Activated T-helper 1 cell treated with anti-CD3 and anti-CD28 coated beads, Interleukin-12 subunit alpha, Interleukin-12 subunit beta, Interleukin-2, Interleukin-4 antibody, amounts not matched to agents 30 ng/mL and 10 ng/mL and 1 ng/mL, durations not matched to agents 14 hours and 24 hours and 36 hours (primary cell): Measurements from ENCODE around the gene CBS. TPM values are rescaled to one million over a fixed set of nuclear protein-coding genes. Genes with fewer than 3 reads are reported as not detected.
"Not testable (repeated sequence)": the region's sequence is repeated elsewhere in the genome, so short reads cannot be mapped to it uniquely, and the experiment has no call there.

Source experiments
- DNase-seq: peaks from one replicate; pipeline ENCODE4 v3.0.0; 2021; ENCODE audit warnings: low spot score
- H3K27ac Mint-ChIP-seq: one replicate; pipeline ENCODE4 v1.8.0; 2021; ENCODE audit warnings: mild to moderate bottlenecking, mixed read lengths
- H3K27me3 Mint-ChIP-seq: one replicate; pipeline ENCODE4 v1.8.0; 2022; ENCODE audit warnings: mild to moderate bottlenecking, moderate library complexity, mixed read lengths; ENCODE audit not compliant: insufficient read depth
- H3K36me3 Mint-ChIP-seq: one replicate; pipeline ENCODE4 v1.8.0; 2021; ENCODE audit warnings: low read depth, mixed read lengths
- H3K4me1 Mint-ChIP-seq: one replicate; pipeline ENCODE4 v1.8.0; 2021; ENCODE audit warnings: low read depth, mixed read lengths
- H3K4me3 Mint-ChIP-seq: one replicate; pipeline ENCODE4 v1.8.0; 2021; ENCODE audit warnings: mild to moderate bottlenecking, moderate library complexity, mixed read lengths
- H3K9me3 Mint-ChIP-seq: one replicate; pipeline ENCODE4 v1.8.0; 2021; ENCODE audit warnings: mixed read lengths
- intact Hi-C: fragments of 100-400 bp; cut with micrococcal nuclease; formaldehyde crosslinking; loops from one replicate; pipeline ENCODE4 v1.15.1; 2024
- total RNA-seq: library from RNA; stranded (reverse); gene quantifications from 2 replicates; pipeline ENCODE4 v1.2.3, GENCODE V29; 2022

The CBS gene
- total RNA-seq, 1 donor from 2014 or later, result 38.2 TPM

DNA sequence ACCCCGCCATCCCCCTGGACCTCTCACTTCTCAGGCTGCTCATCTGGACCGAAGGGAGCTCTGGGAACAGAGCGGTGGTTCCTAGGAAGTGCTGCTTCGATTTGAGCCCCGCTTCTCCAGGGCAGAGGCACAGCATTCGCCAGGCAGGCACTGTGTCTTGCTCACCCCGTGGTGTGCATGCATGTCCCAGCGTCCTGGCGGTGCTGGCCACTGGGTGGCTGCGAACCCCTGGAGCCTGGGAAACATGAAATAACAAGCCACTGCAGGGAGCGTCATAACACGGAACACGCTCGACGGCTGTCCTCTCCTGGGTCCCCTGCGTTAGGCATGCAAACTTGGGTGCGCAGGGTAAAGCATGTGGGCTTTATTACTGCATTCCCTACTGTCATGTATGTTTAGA, 13.8 kb upstream of the CBS start:
- H3K4me1 Mint-ChIP-seq, DNase-seq, H3K9me3 Mint-ChIP-seq, intact Hi-C loops, H3K4me3 Mint-ChIP-seq, H3K36me3 Mint-ChIP-seq, H3K27ac Mint-ChIP-seq, H3K27me3 Mint-ChIP-seq: not testable (repeated sequence)

- DNase-seq, H3K27me3 Mint-ChIP-seq, H3K9me3 Mint-ChIP-seq, intact Hi-C loops, H3K4me3 Mint-ChIP-seq, H3K27ac Mint-ChIP-seq, H3K36me3 Mint-ChIP-seq, H3K4me1 Mint-ChIP-seq: not testable (repeated sequence)
These were observed 7.1 kb upstream of the CBS start for GRCh38 chr21:43082587-43083300.

- DNase-seq, H3K36me3 Mint-ChIP-seq, H3K4me1 Mint-ChIP-seq, H3K9me3 Mint-ChIP-seq, intact Hi-C loops, H3K27me3 Mint-ChIP-seq, H3K4me3 Mint-ChIP-seq, H3K27ac Mint-ChIP-seq: not testable (repeated sequence)
These were observed 1.0 kb upstream of the CBS start for GRCh38 chr21:43076643-43077042.

DNA sequence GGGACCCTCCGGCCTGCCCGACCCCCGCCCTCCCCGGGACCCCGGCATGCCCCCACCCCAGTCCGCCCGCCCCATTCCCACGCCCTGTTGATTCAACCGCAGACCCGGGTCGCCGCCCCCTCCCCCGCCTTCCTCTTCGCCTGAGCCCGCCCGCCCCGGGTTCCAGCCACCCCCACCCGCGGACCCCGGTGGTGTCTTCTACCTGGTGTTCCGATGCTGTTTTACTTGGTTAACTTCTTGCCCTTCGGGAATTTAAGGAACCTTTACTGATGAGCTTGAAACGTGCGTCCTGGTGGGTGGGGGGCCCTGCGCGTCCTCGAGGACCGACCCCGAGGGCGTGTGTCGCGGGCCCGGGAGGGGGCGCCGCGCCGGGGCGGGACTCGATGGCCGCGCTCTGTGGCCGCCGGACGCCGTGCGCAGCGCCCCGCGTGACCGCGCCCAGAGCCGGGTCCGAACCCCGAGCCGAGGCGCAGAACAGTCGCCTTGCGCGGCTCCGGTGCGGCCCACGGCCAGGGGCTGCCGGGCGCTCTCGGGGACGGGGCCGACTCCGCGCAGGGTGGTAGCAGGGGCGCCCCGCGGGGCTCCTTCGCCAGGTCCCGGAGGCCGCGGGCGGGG, 495 bp upstream of the CBS start:
- DNase-seq, H3K9me3 Mint-ChIP-seq, H3K4me1 Mint-ChIP-seq, H3K36me3 Mint-ChIP-seq, H3K27ac Mint-ChIP-seq, H3K4me3 Mint-ChIP-seq, intact Hi-C loops, H3K27me3 Mint-ChIP-seq: not testable (repeated sequence)

GRCh38 chr21:43074401-43075169, 1.1 kb downstream of the CBS start:
- H3K27ac Mint-ChIP-seq, H3K4me1 Mint-ChIP-seq, H3K27me3 Mint-ChIP-seq, H3K36me3 Mint-ChIP-seq, H3K4me3 Mint-ChIP-seq, intact Hi-C loops, DNase-seq, H3K9me3 Mint-ChIP-seq: not testable (repeated sequence)

DNA sequence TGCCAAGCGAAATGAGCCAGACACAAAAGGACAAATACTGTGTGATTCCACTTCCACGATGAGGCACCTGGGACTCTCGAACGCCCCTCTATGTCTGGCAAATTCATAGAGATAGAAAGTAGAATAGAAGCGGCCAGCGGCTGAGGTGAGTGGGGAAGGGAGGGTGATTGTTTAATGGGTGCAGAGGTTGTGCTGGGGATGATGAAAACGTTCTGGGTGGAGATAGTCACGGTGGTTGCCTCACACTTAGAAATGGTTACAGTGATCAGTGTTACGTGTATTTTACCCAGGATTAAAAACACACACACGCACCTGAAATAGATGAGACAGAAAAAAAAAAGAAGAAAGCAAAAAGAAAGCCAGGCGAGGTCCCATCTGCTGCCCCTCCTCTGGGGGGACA, 2.9 kb downstream of the CBS start:
- H3K36me3 Mint-ChIP-seq, H3K27ac Mint-ChIP-seq, H3K4me1 Mint-ChIP-seq, DNase-seq, H3K27me3 Mint-ChIP-seq, H3K9me3 Mint-ChIP-seq, intact Hi-C loops, H3K4me3 Mint-ChIP-seq: not testable (repeated sequence)

DNA sequence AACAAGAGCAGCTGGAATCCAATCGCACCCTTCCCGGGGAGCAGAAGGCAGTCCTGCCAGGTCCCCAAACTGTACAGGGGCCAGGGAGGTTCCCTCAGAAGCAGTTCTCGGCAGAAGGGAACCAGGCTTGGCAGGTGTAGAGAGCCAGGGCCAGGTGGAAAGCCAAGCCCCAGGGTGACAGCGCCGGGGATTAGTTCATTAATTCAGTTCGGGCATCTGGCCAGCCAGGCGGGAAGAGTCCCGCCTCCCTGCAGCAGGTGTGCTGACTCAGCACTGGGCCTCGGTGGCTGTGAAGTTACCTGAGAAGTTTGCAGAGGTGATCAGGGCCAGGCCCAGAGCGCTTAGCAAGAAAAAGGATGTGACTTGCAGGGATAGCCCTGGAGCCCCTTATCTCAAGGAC, 6.0 kb downstream of the CBS start:
- H3K27me3 Mint-ChIP-seq, H3K4me1 Mint-ChIP-seq, DNase-seq, H3K4me3 Mint-ChIP-seq, intact Hi-C loops, H3K36me3 Mint-ChIP-seq, H3K27ac Mint-ChIP-seq, H3K9me3 Mint-ChIP-seq: not testable (repeated sequence)

DNA sequence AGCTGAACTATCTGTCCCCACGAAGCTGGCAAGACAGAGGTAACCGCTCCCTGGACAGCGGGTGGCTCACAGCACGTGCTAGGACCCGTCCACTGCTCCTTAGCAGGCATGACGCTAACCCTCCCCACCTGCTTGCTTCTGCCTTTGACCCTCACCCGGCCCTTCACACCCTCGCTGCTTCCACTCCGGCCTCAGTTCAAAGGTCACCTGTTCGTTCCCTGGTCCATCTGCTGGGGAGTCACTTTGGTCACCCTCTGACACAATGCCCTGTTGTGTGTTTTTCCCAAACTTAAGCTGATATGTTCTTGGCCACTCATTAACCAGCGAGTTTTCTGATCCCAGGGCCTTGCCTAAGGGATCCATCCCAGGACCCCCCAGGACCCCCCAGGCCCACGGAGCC, 7.6 kb downstream of the CBS start:
- H3K4me1 Mint-ChIP-seq, intact Hi-C loops, H3K9me3 Mint-ChIP-seq, H3K27me3 Mint-ChIP-seq, H3K36me3 Mint-ChIP-seq, DNase-seq, H3K4me3 Mint-ChIP-seq, H3K27ac Mint-ChIP-seq: not testable (repeated sequence)

GRCh38 chr21:43066690-43067089, 8.9 kb downstream of the CBS start:
- H3K4me3 Mint-ChIP-seq, intact Hi-C loops, H3K36me3 Mint-ChIP-seq, DNase-seq, H3K9me3 Mint-ChIP-seq, H3K4me1 Mint-ChIP-seq, H3K27ac Mint-ChIP-seq, H3K27me3 Mint-ChIP-seq: not testable (repeated sequence)

GRCh38 chr21:43065991-43066390, 9.6 kb downstream of the CBS start:
- H3K4me1 Mint-ChIP-seq, H3K9me3 Mint-ChIP-seq, H3K36me3 Mint-ChIP-seq, DNase-seq, H3K27me3 Mint-ChIP-seq, intact Hi-C loops, H3K27ac Mint-ChIP-seq, H3K4me3 Mint-ChIP-seq: not testable (repeated sequence)

DNA sequence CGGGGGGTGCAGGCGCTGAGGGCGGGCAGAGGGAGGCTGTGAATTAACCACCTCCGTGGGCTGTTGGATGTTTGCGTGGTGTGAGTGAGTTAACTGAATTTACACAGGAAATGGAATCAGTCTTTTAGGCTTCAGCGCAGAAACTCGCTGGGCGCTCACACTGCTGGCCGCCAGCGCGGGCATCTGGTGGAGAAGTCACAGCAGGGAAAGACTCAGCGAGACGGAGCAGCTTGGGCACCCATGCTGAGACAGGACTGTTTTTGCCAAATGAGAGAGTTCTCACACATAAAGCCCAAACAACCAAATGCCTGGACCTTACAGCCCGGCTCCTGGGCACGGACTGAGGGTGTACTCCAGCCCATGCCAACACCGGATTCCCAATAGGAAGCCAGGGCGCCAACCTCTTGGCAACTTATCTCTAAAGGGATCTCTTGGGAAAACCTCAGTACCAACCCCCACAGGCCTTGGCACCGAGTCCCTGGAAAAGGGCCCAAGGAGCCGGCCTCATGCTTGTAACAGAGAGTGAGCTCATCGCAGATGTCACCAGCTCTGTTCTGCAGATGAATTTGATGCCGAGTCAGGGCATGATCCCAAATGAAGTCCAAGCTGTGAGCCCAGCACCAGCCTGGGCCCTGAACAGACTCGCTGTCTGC, 11.2 kb downstream of the CBS start:
- H3K9me3 Mint-ChIP-seq, result not testable (repeated sequence)

DNA sequence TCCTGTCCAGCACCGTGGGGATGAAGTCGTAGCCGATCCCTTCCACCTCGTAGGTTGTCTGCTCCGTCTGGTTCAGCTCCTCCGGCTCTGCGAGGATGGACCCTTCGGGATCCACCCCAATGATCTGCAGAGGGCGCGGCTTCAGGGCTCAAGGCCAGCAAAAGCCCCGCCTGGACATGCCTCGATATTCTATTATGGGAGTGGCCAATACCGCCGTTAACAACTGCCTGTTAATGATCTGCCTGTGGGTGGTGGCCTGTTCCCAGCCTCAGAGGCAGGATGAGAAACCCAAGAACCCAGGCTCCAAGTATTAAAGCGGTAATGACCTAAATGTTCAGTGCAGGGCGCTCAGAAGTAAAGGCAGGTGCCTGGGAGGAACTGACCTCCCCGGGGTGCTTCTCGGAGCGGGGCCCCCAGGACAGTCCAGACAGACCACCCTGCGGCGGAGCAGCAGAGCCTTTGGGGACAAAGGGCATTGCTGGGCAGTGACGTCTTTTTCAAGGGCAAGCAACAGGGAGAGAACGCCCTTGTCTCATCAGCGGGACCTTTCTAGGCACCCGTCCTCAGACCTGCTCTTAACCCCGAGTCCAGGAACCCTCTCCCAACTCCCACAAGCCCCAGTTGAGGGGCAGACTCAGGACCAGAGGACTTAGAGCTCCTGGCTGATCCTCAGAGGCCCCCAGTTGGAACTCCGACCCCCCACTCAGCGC, 12.5 kb downstream of the CBS start:
- H3K9me3 Mint-ChIP-seq, DNase-seq, H3K4me3 Mint-ChIP-seq: not testable (repeated sequence)

More for the DNA sequence above, 11.2 kb downstream of the CBS start:
- DNase-seq, H3K4me1 Mint-ChIP-seq, H3K27ac Mint-ChIP-seq, H3K36me3 Mint-ChIP-seq, H3K4me3 Mint-ChIP-seq, H3K27me3 Mint-ChIP-seq, intact Hi-C loops: not testable (repeated sequence)

More for the DNA sequence above, 12.5 kb downstream of the CBS start:
- intact Hi-C loops, H3K36me3 Mint-ChIP-seq, H3K27ac Mint-ChIP-seq, H3K27me3 Mint-ChIP-seq, H3K4me1 Mint-ChIP-seq: not testable (repeated sequence)
